NOMO-1 (cell line): ENCODE data around the gene PM20D2.
A peak's percentile ranks its signal among the peaks of the same experiment; 100 is the strongest.

Source experiments
- DNase-seq, 2 experiments: peaks; one replicate each; lab custom pipeline; 2025; ENCODE audit not compliant: unreplicated experiment in 2 of 2; lab: John Stamatoyannopoulos, UW

Gene PM20D2

GRCh38 chr6:89199579-89199978, 53.7 kb downstream of the PM20D2 start:
- DNase-seq: no peak

DNA sequence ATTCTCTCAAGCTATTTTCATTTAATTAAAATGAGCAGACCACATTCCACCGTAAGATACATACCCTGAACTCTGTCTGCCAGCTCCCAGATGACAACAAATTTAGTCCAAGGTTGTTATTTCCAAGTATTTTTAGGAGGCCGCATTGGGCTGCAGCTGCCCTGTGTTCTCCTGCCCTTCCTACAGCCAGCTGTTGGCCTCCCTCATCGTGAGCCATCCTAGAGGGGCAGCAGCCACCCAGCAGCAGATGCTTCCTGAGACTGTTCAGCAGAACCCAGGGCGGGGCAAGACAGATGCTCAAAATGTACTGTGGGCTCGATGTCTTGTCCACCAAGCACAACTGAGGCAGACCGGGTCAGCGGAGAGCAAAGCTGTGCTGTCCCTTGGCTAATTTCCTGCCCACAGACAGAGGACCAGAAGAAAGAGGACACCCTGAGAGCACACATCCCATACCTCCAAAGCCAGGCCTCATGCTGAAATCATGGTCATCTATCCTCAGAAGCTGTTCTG, 54.9 kb downstream of the PM20D2 start:
- DNase-seq: no peak

- no peak for DNase-seq
Measured at GRCh38 chr6:89204096-89204495, 58.2 kb downstream of the PM20D2 start.

- DNase-seq: no peak
Measured at GRCh38 chr6:89205819-89206218, 60.0 kb downstream of the PM20D2 start.

DNA sequence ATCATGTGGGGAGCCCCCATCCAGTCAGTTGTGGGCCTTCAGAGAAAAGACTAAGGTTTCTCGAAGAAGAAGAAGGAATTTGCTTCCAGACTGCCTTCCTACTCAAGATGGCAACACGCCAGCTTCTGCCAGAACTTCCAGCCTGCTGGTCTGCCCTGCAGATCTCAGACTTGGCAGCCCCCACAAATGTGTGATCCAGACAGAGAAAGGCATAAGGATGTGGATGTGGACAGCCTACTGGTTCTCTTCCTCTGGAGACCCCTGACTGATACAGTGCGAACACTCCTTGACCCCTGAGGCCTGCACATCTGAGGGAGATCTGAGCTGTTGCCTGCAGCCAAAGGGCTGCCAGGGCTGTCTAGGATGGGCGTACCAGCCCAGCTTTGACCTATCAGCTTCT, 62.7 kb downstream of the PM20D2 start:
- DNase-seq: no peak

DNA sequence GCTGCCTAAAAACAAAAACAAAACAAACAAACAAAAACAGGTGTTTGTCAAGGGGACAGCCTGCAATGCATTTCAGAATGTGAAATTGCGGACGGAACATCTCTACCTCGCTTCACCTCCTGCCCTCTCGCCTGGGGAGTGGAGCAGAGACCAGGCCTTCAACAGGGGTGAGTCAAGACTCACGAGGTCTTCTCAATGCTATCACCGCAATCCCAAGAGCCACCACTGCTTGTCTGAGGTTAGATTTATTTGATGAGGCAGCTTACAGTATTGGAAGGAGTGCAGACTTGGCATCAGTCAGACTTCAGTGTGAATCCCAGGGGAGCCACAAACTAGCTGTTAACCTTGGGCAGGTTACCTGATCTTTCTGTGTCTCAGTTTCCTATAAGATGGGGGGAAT, 63.6 kb downstream of the PM20D2 start:
- DNase-seq: no peak

GRCh38 chr6:89212472-89212871, 66.6 kb downstream of the PM20D2 start:
- no peak for DNase-seq

DNA sequence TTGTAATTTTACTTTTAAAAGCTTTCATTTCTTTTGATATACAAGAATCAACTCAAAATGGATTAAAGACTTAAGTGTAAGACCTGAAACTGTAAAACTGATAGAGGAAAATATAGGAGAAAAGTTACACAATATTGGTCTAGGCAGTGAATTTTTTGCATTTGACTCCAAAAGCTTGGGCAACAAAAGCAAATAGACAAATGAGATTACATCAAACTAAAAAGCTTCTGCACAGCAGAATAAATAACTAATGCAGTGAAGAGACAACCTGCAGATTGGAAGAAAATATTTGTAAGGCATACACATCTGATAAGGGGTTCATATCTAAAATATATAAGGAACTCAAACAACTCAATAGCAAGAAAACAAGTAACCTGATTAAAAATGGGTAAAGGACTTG, 68.3 kb downstream of the PM20D2 start:
- DNase-seq: peak in 1 of 2 experiments; percentile 9
